BE2C (cell line): ENCODE measurements around the gene ZNF823.

Experiments
- DNase-seq: peaks from one replicate; pipeline ENCODE4 v3.0.0-alpha.2; 2020
- H3K27me3 ChIP-seq: fragments of 250-450 bp; sonication (Bioruptor Pico); 2 replicates; pipeline ENCODE4 v1.5.1; 2020; ENCODE audit warnings: mild to moderate bottlenecking
- H3K36me3 ChIP-seq: fragments of 250-450 bp; sonication (Bioruptor Pico); 2 replicates; pipeline ENCODE4 v1.5.1; 2020; ENCODE audit warnings: mild to moderate bottlenecking
- H3K4me1 ChIP-seq: fragments of 250-450 bp; sonication (Bioruptor Pico); 2 replicates; pipeline ENCODE4 v1.5.1; 2020
- H3K4me3 ChIP-seq: 2 replicates; pipeline ENCODE4 v1.5.1; 2011; ENCODE audit warnings: low read depth, low read length
- H3K9me3 ChIP-seq: fragments of 250-450 bp; sonication (Bioruptor Pico); 2 replicates; pipeline ENCODE4 v1.5.1; 2020
- CTCF ChIP-seq: IDR thresholded peaks from 2 replicates; pipeline ENCODE4 v1.5.1; 2012; ENCODE audit warnings: mild to moderate bottlenecking, low read depth, low read length

ZNF823 gene

DNA sequence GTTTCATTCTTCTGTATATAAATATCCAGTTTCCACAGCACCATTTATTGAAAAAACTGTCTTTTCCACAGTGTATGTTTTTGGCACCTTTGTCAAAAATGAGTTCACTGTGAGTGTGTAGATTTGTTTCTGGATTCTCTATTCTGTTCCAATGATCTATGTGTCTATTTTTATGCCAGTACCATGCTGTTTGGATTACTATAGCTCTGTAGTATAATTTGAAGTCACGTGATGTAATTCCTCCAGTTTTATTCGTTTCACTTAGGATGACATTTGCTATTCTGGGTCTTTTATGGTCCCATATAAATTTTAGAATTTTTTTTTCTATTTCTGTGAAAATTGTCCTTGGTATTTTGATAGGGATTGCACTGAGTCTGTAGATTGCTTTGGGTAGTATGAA is 11.0 kb upstream of the ZNF823 start:
- Histone ChIP-seq H3K36me3 (no peaks in the 10 kb centered on the region), H3K4me3 (no peak overlapping the region), H3K27me3 (no peaks in the 10 kb centered on the region), H3K4me1 (no peaks in the 10 kb centered on the region), H3K9me3 (no peaks in the 10 kb centered on the region; the same call in 1 of the 2 replicates)
- no peak for DNase-seq
- TF ChIP-seq CTCF = no peak

DNA sequence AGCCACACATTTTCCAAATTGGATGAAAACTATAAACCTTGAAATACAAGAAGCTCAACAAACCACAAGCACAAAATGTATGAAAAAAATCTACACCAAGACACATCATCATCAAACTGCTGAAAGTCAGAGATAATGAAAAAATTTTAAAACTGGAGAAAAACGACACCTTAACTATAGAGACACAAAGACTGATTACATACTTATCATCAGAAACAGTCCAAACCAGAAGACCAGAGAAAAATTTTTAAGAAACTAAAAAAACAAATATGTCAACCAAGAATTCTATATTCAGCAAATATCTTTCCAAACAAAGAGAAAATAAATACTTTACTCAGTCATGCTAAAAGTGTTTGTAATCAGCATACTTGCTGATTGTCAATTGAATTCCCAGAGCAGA is 8.5 kb upstream of the ZNF823 start:
- no peaks in the 10 kb centered on the region for H3K4me1 ChIP-seq
- no peaks in the 10 kb centered on the region for H3K36me3 ChIP-seq
- no peak overlapping the region for H3K4me3 ChIP-seq
- no peak for TF ChIP-seq CTCF
- DNase-seq = no peak
- no peaks in the 10 kb centered on the region for H3K27me3 ChIP-seq
- no peaks in the 10 kb centered on the region; the same call in 1 of the 2 replicates for H3K9me3 ChIP-seq

DNA sequence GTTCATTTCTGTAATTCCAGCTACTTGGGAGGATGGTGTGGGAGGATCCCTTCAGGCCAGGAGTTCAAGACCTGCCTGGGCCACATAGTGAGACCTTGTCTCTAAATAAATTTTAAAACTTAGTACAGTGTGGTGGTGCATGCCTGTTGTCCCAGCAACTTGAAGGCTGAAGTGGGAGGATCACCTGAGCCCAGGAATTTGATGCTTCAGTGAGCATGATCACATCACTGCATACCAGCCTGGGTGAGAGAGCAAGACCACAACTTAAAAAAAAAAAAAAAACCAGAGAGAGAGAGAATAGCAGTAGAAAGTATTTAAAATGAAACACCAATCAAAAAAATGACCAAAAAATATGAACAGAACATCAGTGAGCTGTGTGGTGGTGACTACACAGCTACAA is 7.1 kb upstream of the ZNF823 start:
- no peaks in the 10 kb centered on the region for H3K36me3 ChIP-seq
- DNase-seq = no peak
- no peaks in the 10 kb centered on the region for H3K27me3 ChIP-seq
- H3K4me3 ChIP-seq = no peak overlapping the region
- H3K9me3 ChIP-seq = no peaks in the 10 kb centered on the region; the same call in 1 of the 2 replicates
- no peaks in the 10 kb centered on the region for H3K4me1 ChIP-seq
- no peak for TF ChIP-seq CTCF

DNA sequence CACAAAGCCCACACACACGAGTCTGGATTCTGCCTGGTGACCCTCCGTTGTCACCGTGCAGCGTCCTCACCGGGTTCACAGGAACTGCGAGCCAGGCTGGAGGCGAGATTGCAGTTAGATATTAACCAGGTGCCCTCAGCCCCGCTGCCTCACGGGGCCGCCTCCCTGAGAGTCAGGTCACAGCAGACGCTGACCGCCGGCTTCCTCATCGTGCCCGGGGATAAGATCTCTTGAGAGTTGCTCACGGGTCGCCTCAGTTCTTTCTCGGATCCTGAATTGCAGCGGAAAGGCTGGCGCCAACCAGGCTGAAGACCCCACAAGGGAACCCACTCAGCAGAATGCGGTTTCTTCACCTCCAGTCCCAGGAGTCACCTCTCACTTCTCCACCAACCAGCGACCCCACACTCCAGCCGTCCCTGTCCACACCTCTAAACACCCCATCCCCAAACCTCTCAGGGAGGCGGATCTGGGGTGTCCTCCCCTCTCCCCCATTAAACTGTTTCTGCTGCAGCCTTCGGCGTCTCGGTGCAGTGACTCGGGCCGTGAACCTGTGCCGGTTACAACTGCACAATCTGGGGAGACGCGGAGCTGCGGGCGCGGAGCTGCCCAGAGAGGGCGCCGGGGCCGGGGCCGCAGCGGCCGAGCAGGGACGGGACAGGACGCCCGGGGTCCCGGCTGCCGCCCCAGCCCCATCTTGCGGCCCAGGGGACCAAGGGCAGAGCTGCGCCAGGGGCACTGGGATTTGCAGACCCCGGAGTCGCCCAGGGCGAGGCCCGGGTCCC is 591 bp downstream of the ZNF823 start:
- Histone ChIP-seq H3K4me3 (peak overlapping the region; percentile 82), H3K36me3 (no peaks in the 10 kb centered on the region; the same call in 1 of the 2 replicates), H3K4me1 (peaks cover 2% of the 10 kb centered on the region; the same call in 1 of the 2 replicates), H3K9me3 (no peaks in the 10 kb centered on the region), H3K27me3 (no peaks in the 10 kb centered on the region)
- no peak for TF ChIP-seq CTCF
- peak; percentile 54 for DNase-seq

- peak overlapping the region; percentile 28 for H3K4me3 ChIP-seq
These were observed 2.0 kb downstream of the ZNF823 start for GRCh38 chr19:11736696-11737095.

More at GRCh38 chr19:11736696-11737095, 2.0 kb downstream of the ZNF823 start:
- H3K36me3 ChIP-seq = no peaks in the 10 kb centered on the region; the same call in none of the 2 replicates
- H3K27me3 ChIP-seq = no peaks in the 10 kb centered on the region
- no peaks in the 10 kb centered on the region for H3K9me3 ChIP-seq
- DNase-seq = peak; percentile 49
- peaks cover 2% of the 10 kb centered on the region; the same call in 1 of the 2 replicates for H3K4me1 ChIP-seq
- TF ChIP-seq CTCF = no peak
